Vagina (tissue), 2 donors: ENCODE results near the gene RAET1L. TPM values are rescaled to one million over a fixed set of nuclear protein-coding genes. Genes with fewer than 3 reads are reported as not detected.
A peak's percentile ranks its signal among the peaks of the same experiment; 100 is the strongest.
"Not testable (repeated sequence)": the region's sequence is repeated elsewhere in the genome, so short reads cannot be mapped to it uniquely, and the experiment has no call there.

ENCODE experiments used
- DNase-seq, 2 donors: peaks; one replicate each; pipeline ENCODE4 v3.0.0-alpha.2; 2017; ENCODE audit errors: extremely low spot score in 2 of 2
- H3K27ac ChIP-seq: fragments of 200-600 bp; sonication (generic); one replicate; pipeline ENCODE4 v1.5.1; 2019
- H3K27me3 ChIP-seq: fragments of 200-600 bp; sonication (generic); one replicate; pipeline ENCODE4 v1.5.1; 2019
- H3K36me3 ChIP-seq, 2 donors: fragments of 200-600 bp; sonication (generic); one replicate each; pipeline ENCODE4 v1.5.1; 2017 to 2019
- H3K4me1 ChIP-seq: fragments of 200-600 bp; sonication (generic); one replicate; pipeline ENCODE4 v1.5.1; 2019
- H3K4me3 ChIP-seq, 2 donors: fragments of 200-600 bp; sonication (generic); 1 replicate in 1 of 2; 2 replicates in 1 of 2; pipeline ENCODE4 v1.5.1; 2016 to 2019
- H3K9me3 ChIP-seq: fragments of 200-600 bp; sonication (generic); one replicate; pipeline ENCODE4 v1.5.1; 2019
- POLR2A ChIP-seq, 2 donors: fragments of 450-650 bp; IDR thresholded peaks; one replicate each; pipeline ENCODE4 v1.6.1; 2017; ENCODE audit warnings: antibody characterized with exemption in 2 of 2, mild to moderate bottlenecking in 2 of 2, moderate library complexity in 2 of 2
- POLR2AphosphoS5 ChIP-seq, 2 donors: sonication (generic); formaldehyde crosslinking; IDR thresholded peaks; one replicate each; pipeline ENCODE4 v1.9.0; 2017; ENCODE audit warnings: antibody characterized with exemption in 2 of 2, mild to moderate bottlenecking in 2 of 2, low read depth in 1 of 2; ENCODE audit not compliant: insufficient read depth in 1 of 2
- intact Hi-C: fragments of 100-400 bp; cut with DNase I; formaldehyde crosslinking; loops from one replicate; pipeline ENCODE4 v1.15.1; 2023
- total RNA-seq: library from RNA; depleted of rRNA; stranded (reverse); fragments of >200 nt; gene quantifications from one replicate; pipeline ENCODE4 v1.2.3, GENCODE V29; 2016
- TF ChIP-seq, protein P1 (sequence below), 3 experiments: fragments of 450-650 bp in 2 of 3; fragments of 200-600 bp in 1 of 3; sonication (generic) in 1 of 3; IDR thresholded peaks; one replicate each; pipeline ENCODE4 v1.5.1; 2017 to 2019; ENCODE audit warnings: antibody characterized with exemption in 3 of 3, mild to moderate bottlenecking in 2 of 3, moderate library complexity in 2 of 3

Gene RAET1L
- total RNA-seq, 1 donor from 2014 or later = 8.3 TPM

DNA sequence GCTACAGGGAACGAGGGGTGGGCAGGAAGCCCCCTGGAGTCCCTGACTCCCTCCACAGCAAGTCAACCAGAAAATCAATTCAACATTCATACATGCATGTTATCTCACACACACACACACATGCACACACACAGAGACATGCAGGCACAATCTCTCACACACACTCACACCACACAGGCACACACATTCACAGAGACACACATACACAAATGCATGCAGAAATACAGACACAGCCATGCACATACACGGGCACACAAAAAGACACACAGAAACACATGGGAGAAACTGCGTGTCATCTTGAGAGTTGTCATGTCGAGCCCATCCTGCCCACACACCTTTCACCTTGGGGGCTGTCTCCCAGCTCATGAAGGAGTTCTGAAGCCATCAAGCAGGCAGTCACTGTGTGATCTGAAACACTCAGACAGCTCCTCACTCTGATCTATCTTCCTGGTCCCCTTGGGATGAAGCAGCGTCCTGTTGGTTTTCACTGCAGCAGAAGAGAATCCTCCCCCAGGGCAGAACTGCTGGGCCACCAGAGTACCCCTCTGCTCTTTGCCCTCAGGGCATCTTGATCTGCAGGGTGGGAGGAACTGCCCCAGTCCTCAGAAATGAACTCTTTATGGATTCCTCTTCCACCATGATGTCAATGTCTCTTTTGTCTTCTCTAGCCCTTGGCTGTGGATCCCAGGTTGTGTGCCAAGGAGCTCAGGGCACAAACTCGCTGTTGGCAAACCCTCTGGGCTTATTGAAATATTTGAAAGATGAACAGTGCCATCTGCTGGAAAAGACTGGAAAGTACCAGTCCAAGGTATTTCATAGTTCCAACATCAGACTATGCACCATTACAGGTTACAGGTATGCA is 8.8 kb downstream of the RAET1L start:
- Histone ChIP-seq H3K9me3 (no peaks in the 10 kb centered on the region), H3K27ac (no peak overlapping the region), H3K36me3 (no peaks in the 10 kb centered on the region), H3K4me1 (peaks cover 15% of the 10 kb centered on the region), H3K4me3 (no peak overlapping the region), H3K27me3 (peaks cover 4% of the 10 kb centered on the region)
- DNase-seq = peak in 1 of 2 donors; percentile 46
- TF ChIP-seq POLR2AphosphoS5 (IDR thresholded peaks at IDR 0.05; ENCODE audit: insufficient read depth in 1 of 2, low read depth in 1 of 2) = no peak
- no peak for TF ChIP-seq POLR2A (IDR thresholded peaks at IDR 0.05)
- TF ChIP-seq, protein P1, sequence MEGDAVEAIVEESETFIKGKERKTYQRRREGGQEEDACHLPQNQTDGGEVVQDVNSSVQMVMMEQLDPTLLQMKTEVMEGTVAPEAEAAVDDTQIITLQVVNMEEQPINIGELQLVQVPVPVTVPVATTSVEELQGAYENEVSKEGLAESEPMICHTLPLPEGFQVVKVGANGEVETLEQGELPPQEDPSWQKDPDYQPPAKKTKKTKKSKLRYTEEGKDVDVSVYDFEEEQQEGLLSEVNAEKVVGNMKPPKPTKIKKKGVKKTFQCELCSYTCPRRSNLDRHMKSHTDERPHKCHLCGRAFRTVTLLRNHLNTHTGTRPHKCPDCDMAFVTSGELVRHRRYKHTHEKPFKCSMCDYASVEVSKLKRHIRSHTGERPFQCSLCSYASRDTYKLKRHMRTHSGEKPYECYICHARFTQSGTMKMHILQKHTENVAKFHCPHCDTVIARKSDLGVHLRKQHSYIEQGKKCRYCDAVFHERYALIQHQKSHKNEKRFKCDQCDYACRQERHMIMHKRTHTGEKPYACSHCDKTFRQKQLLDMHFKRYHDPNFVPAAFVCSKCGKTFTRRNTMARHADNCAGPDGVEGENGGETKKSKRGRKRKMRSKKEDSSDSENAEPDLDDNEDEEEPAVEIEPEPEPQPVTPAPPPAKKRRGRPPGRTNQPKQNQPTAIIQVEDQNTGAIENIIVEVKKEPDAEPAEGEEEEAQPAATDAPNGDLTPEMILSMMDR (IDR thresholded peaks at IDR 0.05) = peak; percentile 47 to 64 (median 50)
- intact Hi-C loops = loop anchor here (1.0 kb wide), 1 partner anchor 80 kb away; no protein-coding TSS in a partner anchor

DNA sequence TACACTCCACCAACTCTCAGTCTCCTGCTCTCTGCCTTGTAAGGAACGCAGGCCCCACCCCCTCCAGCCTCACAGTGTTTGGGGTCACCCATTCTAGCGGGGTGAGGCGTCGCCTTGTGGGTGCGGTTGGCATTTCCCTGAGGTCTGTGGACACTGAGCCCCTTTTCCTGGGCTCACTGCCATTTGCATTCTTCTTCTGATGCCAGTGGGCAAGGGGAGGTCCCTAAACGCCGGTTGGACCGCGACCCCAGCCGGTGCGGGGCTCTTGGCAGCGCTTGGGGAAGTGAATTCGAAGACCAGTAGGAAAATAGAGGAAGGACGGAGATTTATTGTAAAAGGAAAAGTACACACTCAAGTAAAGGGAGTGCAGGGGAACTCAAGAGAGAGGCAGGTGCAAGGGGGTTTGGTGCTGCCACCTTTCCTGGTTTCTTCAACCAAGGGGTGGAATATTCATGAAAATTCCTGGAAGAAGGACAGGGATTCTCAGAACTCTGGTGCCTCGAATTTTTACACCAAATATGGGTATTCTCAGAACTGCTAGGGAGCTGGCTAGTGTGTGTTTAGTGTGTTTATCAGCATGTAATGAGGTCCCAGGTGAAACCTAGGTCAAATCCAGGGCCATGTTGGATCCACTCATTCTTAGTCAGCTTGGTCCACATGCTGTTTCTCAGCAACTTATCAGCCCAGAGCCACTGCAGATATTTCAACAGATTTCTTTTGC is 9.9 kb downstream of the RAET1L start:
- H3K27ac ChIP-seq, H3K27me3 ChIP-seq, H3K9me3 ChIP-seq, H3K4me3 ChIP-seq, H3K36me3 ChIP-seq: not testable (repeated sequence)
- DNase-seq = peak in 1 of 2 donors; percentile 43
- peaks cover 15% of the 10 kb centered on the region for H3K4me1 ChIP-seq
- intact Hi-C loops = loop anchor here (1.0 kb wide), 1 partner anchor 79 kb away; no protein-coding TSS in a partner anchor

DNA sequence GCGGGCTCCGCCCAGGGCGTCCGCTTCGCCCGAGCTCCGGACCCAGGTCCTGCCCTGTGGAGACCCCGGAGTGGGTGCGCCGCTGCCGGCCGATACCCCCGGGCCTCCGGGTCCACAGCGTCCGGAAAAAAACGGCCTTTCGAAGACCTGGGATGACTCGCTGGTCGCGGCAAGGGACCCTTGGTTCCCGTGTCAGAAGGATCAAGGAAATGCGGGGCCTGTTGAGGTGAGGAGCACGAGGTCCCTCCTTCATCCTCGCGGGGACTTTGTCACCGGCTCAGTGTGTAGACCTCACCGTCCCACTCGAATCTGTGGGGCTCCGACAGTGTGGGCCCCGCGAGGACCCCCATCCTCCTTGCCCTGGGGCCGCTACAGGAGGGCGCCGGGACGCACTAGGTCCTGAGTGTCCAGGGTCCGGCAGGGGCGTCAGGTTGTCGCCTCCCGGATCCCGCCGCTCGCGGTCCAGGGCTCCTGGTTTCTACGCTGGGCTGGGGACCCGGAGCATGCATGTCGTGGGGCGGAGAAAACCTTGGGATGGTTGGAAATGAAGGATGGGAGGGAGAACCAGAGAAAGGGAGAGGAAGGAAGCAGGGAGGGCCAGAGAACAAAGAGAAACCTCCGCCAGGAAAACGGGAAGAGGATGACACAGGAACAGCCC is 10.6 kb downstream of the RAET1L start:
- H3K4me1 ChIP-seq = peaks cover 15% of the 10 kb centered on the region
- H3K36me3 ChIP-seq, intact Hi-C loops, H3K4me3 ChIP-seq, H3K27ac ChIP-seq, H3K9me3 ChIP-seq, H3K27me3 ChIP-seq: not testable (repeated sequence)
- peak in 1 of 2 donors; percentile 28 for DNase-seq

DNA sequence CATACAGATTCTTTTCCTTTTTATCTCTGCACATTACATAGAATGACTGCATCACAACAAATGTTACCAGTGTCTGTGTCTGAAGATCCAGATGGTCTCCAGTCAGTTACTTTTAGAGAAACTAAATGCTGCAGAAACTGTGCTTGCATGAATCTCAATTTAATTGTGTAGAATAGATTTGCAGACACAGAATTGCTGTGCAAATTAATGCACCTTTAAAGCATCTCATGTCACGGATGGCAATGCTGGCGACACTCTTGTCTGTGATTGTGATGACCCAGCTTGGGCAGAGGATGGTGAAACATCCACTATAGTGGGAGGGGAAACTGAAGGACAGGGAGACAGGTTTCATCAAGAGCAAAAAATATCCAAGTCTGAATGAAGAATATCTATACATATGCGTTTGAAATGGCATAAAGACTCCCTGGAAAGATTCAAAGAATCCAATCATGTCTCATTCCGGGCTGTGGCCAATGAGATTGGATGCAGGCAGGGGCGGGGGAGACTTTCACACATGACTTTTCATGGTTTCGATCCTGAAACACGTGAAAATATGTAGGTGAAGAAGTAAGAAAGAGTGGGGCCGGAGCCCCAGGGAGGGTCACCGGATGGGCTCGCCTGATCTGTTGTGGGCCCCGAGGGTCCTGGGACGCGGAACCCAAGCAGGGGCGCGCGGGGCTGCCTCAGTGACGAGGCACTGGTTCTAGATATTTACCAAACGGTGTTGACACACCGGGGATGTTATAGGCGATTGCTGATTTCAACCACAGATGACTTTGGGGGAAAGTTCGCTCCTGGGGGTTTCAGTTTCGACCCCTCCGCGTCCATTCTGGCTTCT is 11.3 kb downstream of the RAET1L start:
- H3K4me3 ChIP-seq, H3K36me3 ChIP-seq, intact Hi-C loops, H3K27me3 ChIP-seq, DNase-seq, H3K9me3 ChIP-seq, H3K27ac ChIP-seq: not testable (repeated sequence)
- H3K4me1 ChIP-seq = peaks cover 15% of the 10 kb centered on the region

DNA sequence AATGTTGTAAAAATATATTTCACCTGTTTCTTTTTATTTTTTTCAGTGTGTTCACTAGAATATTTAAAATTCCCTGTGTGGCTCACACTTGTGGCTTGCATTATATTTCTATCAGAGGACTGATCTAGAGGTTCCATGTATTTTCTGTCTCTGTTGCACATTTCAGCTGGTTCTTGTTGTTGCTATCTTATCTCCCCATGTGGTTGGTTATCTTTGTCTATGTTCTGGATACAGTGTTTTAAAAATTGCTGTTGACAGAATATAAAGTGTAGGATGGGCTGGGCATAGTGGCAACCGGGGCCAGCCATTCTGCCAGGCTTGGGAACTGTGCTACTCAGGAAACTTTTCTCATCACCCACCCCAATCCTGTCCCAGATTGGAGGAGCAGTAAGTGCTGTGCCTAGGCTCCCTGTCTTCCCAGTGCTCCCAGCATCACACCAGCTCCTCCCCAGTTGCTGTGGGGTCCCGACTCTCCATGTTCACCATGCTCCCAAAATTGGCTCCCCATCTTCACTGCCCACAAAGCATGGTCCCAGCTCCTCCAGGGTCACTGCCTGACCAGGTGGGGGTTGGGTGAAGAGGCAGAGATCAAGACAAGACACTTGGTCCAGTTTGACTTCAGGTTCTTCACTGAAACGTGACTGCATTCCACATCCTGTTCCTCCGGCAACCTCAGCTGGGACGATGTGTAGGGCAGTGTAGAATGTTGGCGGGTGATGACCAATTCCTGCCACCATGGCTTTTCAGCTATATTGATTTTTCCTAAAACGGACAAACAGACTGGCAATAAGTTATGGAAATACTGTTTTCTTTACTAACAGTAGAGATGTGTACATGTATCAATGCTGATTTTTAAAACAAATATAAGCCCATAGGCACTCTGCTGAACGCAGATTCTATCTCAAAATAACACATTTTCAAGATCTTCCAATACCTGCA is 12.2 kb downstream of the RAET1L start:
- H3K9me3 ChIP-seq, H3K36me3 ChIP-seq, H3K27ac ChIP-seq, intact Hi-C loops, H3K4me3 ChIP-seq, H3K27me3 ChIP-seq: not testable (repeated sequence)
- peak in 1 of 2 donors; percentile 46 for DNase-seq
- H3K4me1 ChIP-seq = peaks cover 23% of the 10 kb centered on the region

DNA sequence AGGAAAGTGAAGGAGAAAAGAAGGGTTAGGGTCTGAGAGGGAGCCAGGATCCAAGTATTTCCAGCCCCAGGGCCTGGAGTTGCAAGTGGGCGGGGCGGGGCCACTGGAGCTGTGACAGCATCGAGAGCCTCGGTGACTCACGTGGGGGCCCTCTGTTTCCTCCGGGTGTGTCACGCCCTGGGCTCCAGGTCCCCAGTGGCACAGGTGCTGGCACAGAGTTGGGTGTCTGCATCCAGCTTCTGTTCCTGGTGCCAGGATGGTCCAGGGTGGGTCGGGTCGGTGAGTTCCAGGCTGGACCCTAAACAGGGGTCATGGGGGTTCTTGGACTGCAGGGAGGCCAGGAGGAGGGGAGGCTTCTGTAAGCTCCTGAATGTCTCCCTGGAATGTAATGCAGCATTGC is 16.7 kb downstream of the RAET1L start:
- intact Hi-C loops = no loop called here

More for the DNA sequence above, 16.7 kb downstream of the RAET1L start:
- H3K27ac ChIP-seq = no peak overlapping the region
- no peak overlapping the region for H3K4me3 ChIP-seq
- peak in 1 of 2 donors; percentile 94 for DNase-seq
- H3K4me1 ChIP-seq = peaks cover 22% of the 10 kb centered on the region
- H3K27me3 ChIP-seq = peaks cover 4% of the 10 kb centered on the region
- TF ChIP-seq POLR2A (IDR thresholded peaks at IDR 0.05) (no peak), POLR2AphosphoS5 (IDR thresholded peaks at IDR 0.05; ENCODE audit: insufficient read depth in 1 of 2, low read depth in 1 of 2) (no peak)
- TF ChIP-seq, protein P1 (IDR thresholded peaks at IDR 0.05) = no peak
- no peaks in the 10 kb centered on the region for H3K9me3 ChIP-seq
- H3K36me3 ChIP-seq = no peaks in the 10 kb centered on the region
